GM12878 (cell line): Measurements from ENCODE around the gene ZNF43. TPM values are rescaled to one million over a fixed set of nuclear protein-coding genes. Genes with fewer than 3 reads are reported as not detected.
"Not testable (repeated sequence)": the region's sequence is repeated elsewhere in the genome, so short reads cannot be mapped to it uniquely, and the experiment has no call there.

Experiments
- ATAC-seq: fragments of 200-7000 bp; cut with Tn5 transposase; 3 replicates; pipeline ENCODE4 v1.9.1; 2020; ENCODE audit warnings: mild to moderate bottlenecking, moderate library complexity
- BruUV-seq: library from RNA; stranded (reverse); fragments of 400-500 nt; replicated peaks from 2 replicates; lab custom pipeline; 2021; lab: Mats Ljungman, UMichigan
- CTCF ChIA-PET: fragments of 300-600 bp; sonication (Branson Sonifier 250); formaldehyde crosslinking; extraction: SDS; loops from one replicate; lab custom pipeline; 2021; ENCODE audit warnings: inconsistent platforms; lab: Yijun Ruan, JAX
- POLR2A ChIA-PET: fragments of 350-600 bp; formaldehyde crosslinking; extraction: SDS; loops from one replicate; lab custom pipeline; 2021; ENCODE audit warnings: inconsistent platforms; lab: Charles Lee
- RAD21 ChIA-PET: fragments of 300-600 bp; sonication (Branson Sonifier 250); formaldehyde crosslinking; loops from one replicate; lab custom pipeline; 2023; ENCODE audit warnings: antibody characterized with exemption; ENCODE audit not compliant: unreplicated experiment; lab: Charles Lee
- SMC1A ChIA-PET: fragments of 300-600 bp; sonication (Branson Sonifier 250); formaldehyde crosslinking; loops from one replicate; lab custom pipeline; 2023; ENCODE audit not compliant: unreplicated experiment, uncharacterized antibody; lab: Charles Lee
- DNase-seq: peaks from one replicate; pipeline ENCODE4 v3.0.0-alpha.2; 2011; ENCODE audit warnings: low read depth, low spot score
- FAIRE-seq: peaks from 3 replicates; lab custom pipeline; 2011; peaks lifted over from hg19 to GRCh38; lab: Jason Lieb, UNC
- H2AFZ ChIP-seq: 2 replicates; pipeline ENCODE4 v1.6.0; 2011; ENCODE audit warnings: low read depth, low read length, control low read depth; ENCODE audit not compliant: control insufficient read depth
- H3K27ac ChIP-seq: 2 replicates; pipeline ENCODE4 v1.5.1; 2011; ENCODE audit warnings: control low read depth; ENCODE audit not compliant: control insufficient read depth, insufficient read depth
- H3K27me3 ChIP-seq, 2 experiments: replicated peaks in 1 of 2; 2 replicates each; pipeline versions ENCODE4 v1.6.0 to v1.6.1; 2011; ENCODE audit warnings: low read length in 1 of 2; ENCODE audit not compliant: control insufficient read depth in 2 of 2, insufficient read depth in 2 of 2
- H3K36me3 ChIP-seq, 2 experiments: 2 replicates each; pipeline ENCODE4 v1.5.1; 2011; ENCODE audit warnings: low read length in 1 of 2; ENCODE audit not compliant: control insufficient read depth in 2 of 2, insufficient read depth in 2 of 2
- H3K4me1 ChIP-seq: 2 replicates; pipeline ENCODE4 v1.6.1; 2011; ENCODE audit warnings: mild to moderate bottlenecking, low read length, moderate library complexity, mixed read lengths; ENCODE audit not compliant: control insufficient read depth, insufficient read depth
- H3K4me2 ChIP-seq: 2 replicates; pipeline ENCODE4 v1.6.0; 2011; ENCODE audit warnings: control low read depth; ENCODE audit not compliant: control insufficient read depth, insufficient read depth
- H3K4me3 ChIP-seq: fragments of 200-600 bp; sonication (generic); 2 replicates; pipeline ENCODE4 v1.5.1; 2016
- H3K79me2 ChIP-seq: 2 replicates; pipeline ENCODE4 v1.6.0; 2011; ENCODE audit warnings: low read length; ENCODE audit not compliant: control insufficient read depth, insufficient read depth
- H3K9ac ChIP-seq: 2 replicates; pipeline ENCODE4 v1.8.0; 2011; ENCODE audit warnings: low read length, control low read depth, mixed read lengths; ENCODE audit not compliant: control insufficient read depth, insufficient read depth
- H3K9me3 ChIP-seq: replicated peaks from 3 replicates; pipeline ENCODE4 v1.5.1; 2011; ENCODE audit warnings: mild to moderate bottlenecking, low read length; ENCODE audit not compliant: control insufficient read depth, insufficient read depth
- H4K20me1 ChIP-seq: 2 replicates; pipeline ENCODE4 v1.6.0; 2011; ENCODE audit not compliant: control insufficient read depth, insufficient read depth
- CBX5 ChIP-seq: sonication (generic); IDR thresholded peaks from 2 replicates; pipeline ENCODE4 v1.6.1; 2016; ENCODE audit warnings: low read depth, moderate library complexity, mild to moderate bottlenecking, inconsistent platforms
- ETV6 ChIP-seq, 2 experiments: fragments of 450-650 bp in 1 of 2; IDR thresholded peaks in 1 of 2; conservative IDR thresholded peaks in 1 of 2; 2 replicates each; pipeline ENCODE4 v1.6.1; 2014; ENCODE audit warnings: antibody characterized with exemption in 1 of 2, borderline replicate concordance in 1 of 2, low read depth in 1 of 2, mild to moderate bottlenecking in 1 of 2, moderate library complexity in 1 of 2
- FOS ChIP-seq: IDR thresholded peaks from 3 replicates; pipeline ENCODE4 v1.6.1; 2011; ENCODE audit warnings: borderline replicate concordance; ENCODE audit not compliant: insufficient read length; ENCODE audit errors: extremely low read depth
- GABPA ChIP-seq: IDR thresholded peaks from 2 replicates; pipeline ENCODE4 v1.6.1; 2014; ENCODE audit warnings: antibody characterized with exemption, low read depth, mild to moderate bottlenecking, inconsistent platforms
- IKZF1 ChIP-seq: fragments of 450-650 bp; conservative IDR thresholded peaks from 2 replicates; pipeline ENCODE4 v1.6.1; 2017; ENCODE audit warnings: antibody characterized with exemption, mild to moderate bottlenecking
- MXI1 ChIP-seq: fragments of 150-350 bp; IDR thresholded peaks from 2 replicates; pipeline ENCODE4 v1.6.1; 2011; ENCODE audit warnings: low read depth, mild to moderate bottlenecking, inconsistent platforms, low read length, improper control_type of control experiment
- PAX5 ChIP-seq: IDR thresholded peaks from 2 replicates; pipeline ENCODE4 v1.6.1; 2011; ENCODE audit warnings: low read depth, low read length, borderline replicate concordance
- RB1 ChIP-seq: fragments of 450-650 bp; formaldehyde crosslinking; IDR thresholded peaks from 2 replicates; pipeline ENCODE4 v1.6.1; 2017; ENCODE audit warnings: mild to moderate bottlenecking, borderline replicate concordance
- RUNX3 ChIP-seq: IDR thresholded peaks from 2 replicates; pipeline ENCODE4 v1.6.1; 2012; ENCODE audit warnings: low read length, inconsistent platforms
- SMAD1 ChIP-seq: fragments of 450-650 bp; IDR thresholded peaks from 2 replicates; pipeline ENCODE4 v1.6.1; 2018; ENCODE audit warnings: mild to moderate bottlenecking, low read depth; ENCODE audit not compliant: partially characterized antibody
- STAT1 ChIP-seq: fragments of 450-650 bp; conservative IDR thresholded peaks from 2 replicates; pipeline ENCODE4 v1.6.1; 2014; ENCODE audit warnings: antibody characterized with exemption, mild to moderate bottlenecking
- USF1 ChIP-seq: IDR thresholded peaks from 2 replicates; pipeline ENCODE4 v1.6.1; 2011; ENCODE audit warnings: borderline replicate concordance, low read depth, mild to moderate bottlenecking, moderate library complexity, mixed read lengths, low read length; ENCODE audit not compliant: insufficient read depth; ENCODE audit errors: extremely low read length
- ZZZ3 ChIP-seq: IDR thresholded peaks from 2 replicates; pipeline ENCODE4 v1.6.1; 2011; ENCODE audit warnings: low read depth; ENCODE audit not compliant: control insufficient read depth, insufficient read length
- WGBS: methylation state at CpG from one replicate; pipeline ENCODE4 v1.1.6; 2016; ENCODE audit warnings: low lambda C conversion rate; ENCODE audit not compliant: insufficient replicate concordance, insufficient coverage; ENCODE audit errors: missing lambda C conversion rate; 5-methylcytosine and 5-hydroxymethylcytosine counted together
- in situ Hi-C: fragments of 300-500 bp; cut with MboI; formaldehyde crosslinking; loops from 9 replicates; pipeline ENCODE4 v1.14.3; 2018; ENCODE audit warnings: mixed read lengths
- intact Hi-C: fragments of 100-400 bp; cut with micrococcal nuclease; formaldehyde crosslinking; loops from one replicate; pipeline ENCODE4 v1.14.2; 2022; ENCODE audit not compliant: unreplicated experiment
- polyA plus RNA-seq, 11 experiments: library from polyadenylated mRNA; depleted of rRNA in 4 of 11; unstranded in 6 of 11; stranded (reverse) in 5 of 11; fragments of >200 nt; fragmentation: Nextera tagmentation in 4 of 11; fragmentation: Illumina TruSeq in 1 of 11; extraction: Ambion mirVana in 4 of 11; extraction: Trizol in 1 of 11; gene quantifications; 1 replicate in 1 of 11; 2 replicates in 10 of 11; pipeline versions ENCODE4 v1.2.1 to v1.2.3, GENCODE V29; 2011 to 2016; ENCODE audit warnings: inconsistent platforms in 2 of 11, missing spikeins in 2 of 11, low read depth in 1 of 11
- total RNA-seq, 4 experiments: library from RNA; depleted of rRNA in 3 of 4; stranded (reverse); fragments of >200 nt in 3 of 4; fragmentation: Illumina TruSeq in 1 of 4; extraction: Trizol in 1 of 4; gene quantifications; 2 replicates each; pipeline versions ENCODE4 v1.2.1 to v1.2.3, GENCODE V29; 2013 to 2021
- TF ChIP-seq, protein P1 (sequence below), 3 experiments: IDR thresholded peaks in 2 of 3; conservative IDR thresholded peaks in 1 of 3; 2 replicates each; pipeline ENCODE4 v1.5.1; 2011; ENCODE audit warnings: low read depth in 3 of 3, low read length in 3 of 3, mild to moderate bottlenecking in 3 of 3, control low read depth in 2 of 3, moderate library complexity in 2 of 3, inconsistent platforms in 1 of 3, mixed read lengths in 1 of 3; ENCODE audit not compliant: control insufficient read depth in 2 of 3, insufficient read depth in 1 of 3; ENCODE audit errors: extremely low read depth in 1 of 3
- TF ChIP-seq, protein P2 (sequence below): IDR thresholded peaks from 2 replicates; pipeline ENCODE4 v1.6.1; 2011; ENCODE audit warnings: borderline replicate concordance, low read depth, mild to moderate bottlenecking, moderate library complexity, low read length; ENCODE audit not compliant: insufficient read depth, poor library complexity, severe bottlenecking

Gene ZNF43
- total and polyA plus RNA-seq, 10 of the 15 experiments (the other 5 are each of a cell fraction or from before 2014, with no cell fraction given) = 0.07 to 1.0 (median 0.38) TPM

DNA sequence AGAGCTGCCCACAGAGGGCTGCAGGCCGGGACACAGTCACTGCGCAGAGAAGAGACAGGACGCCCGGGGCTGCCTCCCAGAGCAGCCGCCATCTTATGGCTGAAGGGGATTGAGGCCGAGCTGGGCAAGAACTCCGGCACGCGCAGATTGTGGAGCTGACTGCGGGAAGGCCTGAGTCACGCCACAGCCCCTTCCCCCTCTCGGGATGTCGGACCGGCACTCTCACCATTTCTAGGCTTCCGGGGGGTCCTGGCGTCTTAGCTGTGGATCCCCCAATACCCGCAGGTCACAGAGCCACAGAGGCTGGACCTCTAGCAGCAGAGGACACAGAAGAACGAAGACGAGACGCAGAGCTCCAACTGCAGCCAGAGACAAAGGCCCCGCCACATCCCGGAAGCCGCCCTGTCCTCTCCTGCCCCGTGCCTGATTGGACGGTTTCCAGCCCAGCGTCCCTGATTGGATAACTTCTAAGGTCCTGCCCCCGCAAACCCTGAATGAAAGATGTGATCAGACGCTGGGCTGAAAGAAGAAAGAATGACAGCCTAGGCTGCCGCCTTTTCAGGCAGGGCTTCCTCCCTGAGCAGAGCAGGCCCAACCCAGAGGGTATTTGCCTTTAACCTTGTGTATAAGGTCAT is at the start of gene ZNF43 (continued):
- TF ChIP-seq RB1 (no peak), SMAD1 (no peak), GABPA (0 out of 2 replicates have a peak, but pooled peaks have one; percentile 50), CBX5 (no peak; the same call in 1 of the 2 replicates), PAX5 (no peak), ZZZ3 (no peak), RUNX3 (no peak), MXI1 (no peak), STAT1 (no peak), IKZF1 (no peak), ETV6 (conservative IDR thresholded peaks at IDR 0.05 in 1 of 2, IDR thresholded peaks at IDR 0.05 in 1 of 2; ENCODE audit: borderline replicate concordance in 1 of 2, low read depth in 1 of 2) (no peak), FOS (peak; percentile 22), USF1 (no peak)
- TF ChIP-seq, protein P1, sequence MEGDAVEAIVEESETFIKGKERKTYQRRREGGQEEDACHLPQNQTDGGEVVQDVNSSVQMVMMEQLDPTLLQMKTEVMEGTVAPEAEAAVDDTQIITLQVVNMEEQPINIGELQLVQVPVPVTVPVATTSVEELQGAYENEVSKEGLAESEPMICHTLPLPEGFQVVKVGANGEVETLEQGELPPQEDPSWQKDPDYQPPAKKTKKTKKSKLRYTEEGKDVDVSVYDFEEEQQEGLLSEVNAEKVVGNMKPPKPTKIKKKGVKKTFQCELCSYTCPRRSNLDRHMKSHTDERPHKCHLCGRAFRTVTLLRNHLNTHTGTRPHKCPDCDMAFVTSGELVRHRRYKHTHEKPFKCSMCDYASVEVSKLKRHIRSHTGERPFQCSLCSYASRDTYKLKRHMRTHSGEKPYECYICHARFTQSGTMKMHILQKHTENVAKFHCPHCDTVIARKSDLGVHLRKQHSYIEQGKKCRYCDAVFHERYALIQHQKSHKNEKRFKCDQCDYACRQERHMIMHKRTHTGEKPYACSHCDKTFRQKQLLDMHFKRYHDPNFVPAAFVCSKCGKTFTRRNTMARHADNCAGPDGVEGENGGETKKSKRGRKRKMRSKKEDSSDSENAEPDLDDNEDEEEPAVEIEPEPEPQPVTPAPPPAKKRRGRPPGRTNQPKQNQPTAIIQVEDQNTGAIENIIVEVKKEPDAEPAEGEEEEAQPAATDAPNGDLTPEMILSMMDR (IDR thresholded peaks at IDR 0.05 in 2 of 3, conservative IDR thresholded peaks at IDR 0.05 in 1 of 3; ENCODE audit: control insufficient read depth in 2 of 3, extremely low read depth in 1 of 3, insufficient read depth in 1 of 3, low read depth in 3 of 3, low read length in 3 of 3) = no peak
- TF ChIP-seq, protein P2, sequence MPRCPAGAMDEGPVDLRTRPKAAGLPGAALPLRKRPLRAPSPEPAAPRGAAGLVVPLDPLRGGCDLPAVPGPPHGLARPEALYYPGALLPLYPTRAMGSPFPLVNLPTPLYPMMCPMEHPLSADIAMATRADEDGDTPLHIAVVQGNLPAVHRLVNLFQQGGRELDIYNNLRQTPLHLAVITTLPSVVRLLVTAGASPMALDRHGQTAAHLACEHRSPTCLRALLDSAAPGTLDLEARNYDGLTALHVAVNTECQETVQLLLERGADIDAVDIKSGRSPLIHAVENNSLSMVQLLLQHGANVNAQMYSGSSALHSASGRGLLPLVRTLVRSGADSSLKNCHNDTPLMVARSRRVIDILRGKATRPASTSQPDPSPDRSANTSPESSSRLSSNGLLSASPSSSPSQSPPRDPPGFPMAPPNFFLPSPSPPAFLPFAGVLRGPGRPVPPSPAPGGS = no peak

DNA sequence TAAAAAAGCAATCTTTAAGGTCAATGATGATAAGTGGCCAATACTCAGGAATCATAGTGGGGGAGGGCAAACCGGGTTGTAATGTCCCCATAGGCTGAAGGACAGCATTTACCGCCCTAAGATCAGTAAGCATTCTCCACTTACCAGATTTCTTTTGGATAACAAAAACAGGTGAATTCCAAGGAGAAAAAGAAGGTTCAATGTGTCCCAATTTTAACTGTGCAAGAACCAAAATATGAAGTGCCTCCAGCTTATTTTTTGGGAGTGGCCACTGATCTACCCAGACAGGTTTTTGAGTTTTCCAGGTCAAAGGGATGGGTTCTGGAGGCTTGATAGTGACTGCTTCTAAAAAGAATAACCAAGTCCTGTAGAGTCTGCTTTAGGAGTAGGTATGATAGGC is 49.5 kb upstream of the ZNF43 start:
- H2AFZ ChIP-seq, POLR2A ChIA-PET, in situ Hi-C loops, H3K9ac ChIP-seq, FAIRE-seq, ATAC-seq, H3K27ac ChIP-seq, H3K79me2 ChIP-seq, CTCF ChIA-PET, H3K36me3 ChIP-seq, H4K20me1 ChIP-seq, H3K4me1 ChIP-seq, SMC1A ChIA-PET, intact Hi-C loops, RAD21 ChIA-PET, H3K9me3 ChIP-seq, H3K27me3 ChIP-seq, BruUV-seq, DNase-seq, H3K4me2 ChIP-seq, H3K4me3 ChIP-seq: not testable (repeated sequence)
- WGBS = 4% methylated on average over 2 of the region's 2 CpGs
